PC-3 (cell line): ENCODE data around the gene LYSMD3. TPM values are rescaled to one million over a fixed set of nuclear protein-coding genes. Genes with fewer than 3 reads are reported as not detected.

ENCODE experiments used
- ATAC-seq: fragments of 200-7000 bp; cut with Tn5 transposase; 2 replicates; pipeline ENCODE4 v1.9.1; 2020; ENCODE audit warnings: mild to moderate bottlenecking, moderate library complexity
- BruUV-seq: library from RNA; stranded (reverse); fragments of 400-500 nt; replicated peaks from 2 replicates; lab custom pipeline; 2021; lab: Mats Ljungman, UMichigan
- CTCF ChIA-PET: fragments of 300-600 bp; sonication (Branson Sonifier 250); formaldehyde crosslinking; loops from one replicate; lab custom pipeline; 2022; ENCODE audit warnings: antibody characterized with exemption; lab: Charles Lee
- POLR2A ChIA-PET: fragments of 300-600 bp; sonication (Branson Sonifier 250); formaldehyde crosslinking; loops from one replicate; lab custom pipeline; 2022; ENCODE audit warnings: antibody characterized with exemption; ENCODE audit not compliant: unreplicated experiment; lab: Charles Lee
- DNase-seq: peaks from one replicate; pipeline ENCODE4 v3.0.0-alpha.2; 2015
- H2AFZ ChIP-seq: fragments of 300-600 bp; sonication (generic); 2 replicates; pipeline ENCODE4 v1.6.0; 2016; ENCODE audit warnings: antibody characterized with exemption, low read length
- H3F3A ChIP-seq: fragments of 300-600 bp; sonication (generic); one replicate; pipeline ENCODE4 v1.6.0; 2017; ENCODE audit warnings: antibody characterized with exemption, low read length, control low read depth, mild to moderate bottlenecking; ENCODE audit not compliant: unreplicated experiment
- H3K27ac ChIP-seq: fragments of 300-600 bp; sonication (generic); 2 replicates; pipeline ENCODE4 v1.5.1; 2016; ENCODE audit warnings: mild to moderate bottlenecking, low read length
- H3K27me3 ChIP-seq: fragments of 300-600 bp; sonication (generic); 2 replicates; pipeline ENCODE4 v1.6.1; 2016; ENCODE audit warnings: low read length, mixed read lengths
- H3K36me3 ChIP-seq: fragments of 300-600 bp; sonication (generic); 2 replicates; pipeline ENCODE4 v1.6.1; 2016; ENCODE audit warnings: low read depth, mixed run types, low read length, mixed read lengths
- H3K4me1 ChIP-seq: fragments of 300-600 bp; sonication (generic); 2 replicates; pipeline ENCODE4 v1.5.1; 2016; ENCODE audit warnings: low read length; ENCODE audit not compliant: insufficient read depth
- H3K4me2 ChIP-seq: fragments of 300-600 bp; sonication (generic); 2 replicates; pipeline ENCODE4 v1.6.0; 2016; ENCODE audit warnings: low read length
- H3K4me3 ChIP-seq: fragments of 300-600 bp; sonication (generic); 2 replicates; pipeline ENCODE4 v1.5.1; 2016; ENCODE audit warnings: mild to moderate bottlenecking, low read length, mixed read lengths
- H3K79me2 ChIP-seq: fragments of 300-600 bp; sonication (generic); 2 replicates; pipeline ENCODE4 v1.6.1; 2017; ENCODE audit warnings: low read length, mixed read lengths
- H3K9ac ChIP-seq: fragments of 300-600 bp; sonication (generic); 2 replicates; pipeline ENCODE4 v1.6.0; 2016; ENCODE audit warnings: mild to moderate bottlenecking, low read length
- H3K9me2 ChIP-seq: fragments of 300-600 bp; sonication (generic); replicated peaks from 2 replicates; pipeline ENCODE4 v1.6.1; 2016; ENCODE audit warnings: mixed run types, low read length, mixed read lengths
- H3K9me3 ChIP-seq: fragments of 300-600 bp; sonication (generic); 2 replicates; pipeline ENCODE4 v1.6.1; 2016; ENCODE audit warnings: low read length, mixed read lengths
- H4K20me1 ChIP-seq: fragments of 300-600 bp; sonication (generic); 2 replicates; pipeline ENCODE4 v1.6.1; 2016; ENCODE audit warnings: low read length, mixed read lengths
- CTCF ChIP-seq: fragments of 300-600 bp; sonication (generic); conservative IDR thresholded peaks from 2 replicates; pipeline ENCODE4 v1.5.1; 2017; ENCODE audit warnings: antibody characterized with exemption, low read depth, mild to moderate bottlenecking, low read length
- EZH2 ChIP-seq: fragments of 300-600 bp; sonication (generic); IDR thresholded peaks from one replicate; pipeline ENCODE4 v1.6.1; 2017; ENCODE audit warnings: antibody characterized with exemption, mild to moderate bottlenecking, low read length; ENCODE audit not compliant: unreplicated experiment
- EZH2phosphoT487 ChIP-seq: fragments of 300-600 bp; sonication (generic); IDR thresholded peaks from 2 replicates; pipeline ENCODE4 v1.6.1; 2018; ENCODE audit warnings: mild to moderate bottlenecking, antibody characterized with exemption, low read length, borderline replicate concordance
- intact Hi-C: fragments of 100-400 bp; cut with micrococcal nuclease; formaldehyde crosslinking; loops from 2 replicates; pipeline ENCODE4 v1.9.0; 2023
- total RNA-seq: library from RNA; depleted of rRNA; stranded (reverse); fragments of >200 nt; gene quantifications from 2 replicates; pipeline ENCODE4 v1.2.3, GENCODE V29; 2014

Gene LYSMD3
- total RNA-seq, 1 experiment from 2014 or later = 10.0 TPM

- ATAC-seq (peak; percentile 92), DNase-seq (peak; percentile 98)
- peak overlapping the region; percentile 49 for H3K4me3 ChIP-seq
These were observed 18.7 kb upstream of the LYSMD3 start for GRCh38 chr5:90548069-90548593.

GRCh38 chr5:90547072-90547536 lies 17.7 kb upstream of the LYSMD3 start:
- Histone ChIP-seq H3K9ac (peak overlapping the region; percentile 16; the same call in 1 of the 2 replicates), H3K9me2 (no peaks in the 10 kb centered on the region), H3K36me3 (no peaks in the 10 kb centered on the region), H3K79me2 (no peaks in the 10 kb centered on the region), H4K20me1 (no peaks in the 10 kb centered on the region), H3K4me3 (peak overlapping the region; percentile 12; the same call in 1 of the 2 replicates), H2AFZ (no peak overlapping the region), H3F3A (peaks cover 3% of the 10 kb centered on the region), H3K4me2 (peak overlapping the region; percentile 61), H3K4me1 (peaks cover 37% of the 10 kb centered on the region), H3K27ac (peak overlapping the region; percentile 67), H3K27me3 (no peaks in the 10 kb centered on the region), H3K9me3 (no peaks in the 10 kb centered on the region)
- BruUV-seq = no TSS peak
- intact Hi-C loops = loop anchor here (1.0 kb wide), 1 partner anchor 12 kb away; no protein-coding TSS in a partner anchor
- CTCF ChIA-PET = no interaction called here
- POLR2A ChIA-PET = no interaction called here
- no peak for TF ChIP-seq EZH2phosphoT487
- TF ChIP-seq EZH2 = no peak
- TF ChIP-seq CTCF = no peak
- peak; percentile 61 for DNase-seq
- ATAC-seq = peak; percentile 30

More at GRCh38 chr5:90548069-90548593, 18.7 kb upstream of the LYSMD3 start:
- Histone ChIP-seq H3K79me2 (no peaks in the 10 kb centered on the region), H4K20me1 (no peaks in the 10 kb centered on the region), H3K36me3 (no peaks in the 10 kb centered on the region), H3K27ac (peak overlapping the region; percentile 70), H3K27me3 (no peaks in the 10 kb centered on the region), H3K9me3 (no peaks in the 10 kb centered on the region), H2AFZ (peak overlapping the region; percentile 70), H3K9me2 (no peaks in the 10 kb centered on the region), H3K4me2 (peak overlapping the region; percentile 75), H3K9ac (peak overlapping the region; percentile 33), H3F3A (peaks cover 3% of the 10 kb centered on the region), H3K4me1 (peaks cover 37% of the 10 kb centered on the region)
- POLR2A ChIA-PET = interaction anchor here (0.7 kb wide), 1 partner anchor 26 kb away, joined by 3 read pairs; no protein-coding TSS in a partner anchor
- BruUV-seq = no TSS peak
- TF ChIP-seq CTCF = no peak
- CTCF ChIA-PET = interaction anchor here (0.7 kb wide), 1 partner anchor 22 kb away, joined by 3 read pairs; no protein-coding TSS in a partner anchor
- intact Hi-C loops = loop anchor here (1.0 kb wide), 3 partner anchors 10 to 23 kb away; partner anchors contain the start of gene ADGRV1

- CTCF ChIA-PET = no interaction called here
- H3K27me3 ChIP-seq = no peaks in the 10 kb centered on the region
- no peak overlapping the region for H3K9ac ChIP-seq
- intact Hi-C loops = no loop called here
- TF ChIP-seq EZH2 (no peak), EZH2phosphoT487 (no peak), CTCF (no peak)
- H3K27ac ChIP-seq = 0 out of 2 replicates have a peak overlapping the region, but pooled peaks have one; percentile 67
- no peak overlapping the region for H3K4me3 ChIP-seq
- peak overlapping the region; percentile 61; the same call in 1 of the 2 replicates for H3K4me2 ChIP-seq
- no peaks in the 10 kb centered on the region for H3K9me3 ChIP-seq
- POLR2A ChIA-PET = interaction anchor here (0.6 kb wide), 2 partner anchors 27 to 1143 kb away, joined by 3 read pairs; no protein-coding TSS in a partner anchor
- DNase-seq = no peak
- no peak for ATAC-seq
- no peak overlapping the region for H2AFZ ChIP-seq
- no peaks in the 10 kb centered on the region for H3K36me3 ChIP-seq
- H3K79me2 ChIP-seq = no peaks in the 10 kb centered on the region
- H3K9me2 ChIP-seq = no peaks in the 10 kb centered on the region
- peaks cover 3% of the 10 kb centered on the region for H3F3A ChIP-seq
- peaks cover 37% of the 10 kb centered on the region for H3K4me1 ChIP-seq
- no peaks in the 10 kb centered on the region for H4K20me1 ChIP-seq
- BruUV-seq = no TSS peak
These were observed 16.9 kb upstream of the LYSMD3 start for GRCh38 chr5:90546216-90546837.
